BJ (cell line): ENCODE results near the gene COIL. TPM values are rescaled to one million over a fixed set of nuclear protein-coding genes. Genes with fewer than 3 reads are reported as not detected.

ENCODE experiments used
- CTCF ChIA-PET: fragments of 350-600 bp; formaldehyde crosslinking; extraction: SDS; loops from one replicate; lab custom pipeline; 2021; ENCODE audit warnings: antibody characterized with exemption, inconsistent platforms; lab: Yijun Ruan, JAX
- POLR2A ChIA-PET: fragments of 300-600 bp; sonication (Branson Sonifier 250); formaldehyde crosslinking; extraction: SDS; loops from one replicate; lab custom pipeline; 2021; ENCODE audit warnings: antibody characterized with exemption; lab: Charles Lee
- DNase-seq: peaks from one replicate; pipeline ENCODE4 v3.0.0-alpha.2; 2011; ENCODE audit warnings: low read depth
- H3K27me3 ChIP-seq: 2 replicates; pipeline ENCODE4 v1.6.0; 2011; ENCODE audit warnings: low read length; ENCODE audit not compliant: control insufficient read depth, insufficient read depth
- H3K36me3 ChIP-seq: 2 replicates; pipeline ENCODE4 v1.5.1; 2011; ENCODE audit warnings: low read length; ENCODE audit not compliant: control insufficient read depth, insufficient read depth
- H3K4me3 ChIP-seq: 2 replicates; pipeline ENCODE4 v1.5.1; 2011; ENCODE audit warnings: low read depth, mild to moderate bottlenecking, control low read depth, low read length
- polyA plus RNA-seq: library from polyadenylated mRNA; depleted of rRNA; stranded (reverse); fragments of >200 nt; gene quantifications from 2 replicates; pipeline ENCODE4 v1.2.3, GENCODE V29; 2011
- TF ChIP-seq, protein P1 (sequence below): IDR thresholded peaks from 2 replicates; pipeline ENCODE4 v1.5.1; 2011; ENCODE audit warnings: low read depth, mild to moderate bottlenecking, control low read depth, inconsistent platforms, low read length, moderate library complexity; ENCODE audit not compliant: insufficient read depth

The COIL gene
- polyA plus RNA-seq, 1 experiment: 2.8 TPM

GRCh38 chr17:56910509-56911235 is 50.2 kb downstream of the COIL start:
- TF ChIP-seq, protein P1, sequence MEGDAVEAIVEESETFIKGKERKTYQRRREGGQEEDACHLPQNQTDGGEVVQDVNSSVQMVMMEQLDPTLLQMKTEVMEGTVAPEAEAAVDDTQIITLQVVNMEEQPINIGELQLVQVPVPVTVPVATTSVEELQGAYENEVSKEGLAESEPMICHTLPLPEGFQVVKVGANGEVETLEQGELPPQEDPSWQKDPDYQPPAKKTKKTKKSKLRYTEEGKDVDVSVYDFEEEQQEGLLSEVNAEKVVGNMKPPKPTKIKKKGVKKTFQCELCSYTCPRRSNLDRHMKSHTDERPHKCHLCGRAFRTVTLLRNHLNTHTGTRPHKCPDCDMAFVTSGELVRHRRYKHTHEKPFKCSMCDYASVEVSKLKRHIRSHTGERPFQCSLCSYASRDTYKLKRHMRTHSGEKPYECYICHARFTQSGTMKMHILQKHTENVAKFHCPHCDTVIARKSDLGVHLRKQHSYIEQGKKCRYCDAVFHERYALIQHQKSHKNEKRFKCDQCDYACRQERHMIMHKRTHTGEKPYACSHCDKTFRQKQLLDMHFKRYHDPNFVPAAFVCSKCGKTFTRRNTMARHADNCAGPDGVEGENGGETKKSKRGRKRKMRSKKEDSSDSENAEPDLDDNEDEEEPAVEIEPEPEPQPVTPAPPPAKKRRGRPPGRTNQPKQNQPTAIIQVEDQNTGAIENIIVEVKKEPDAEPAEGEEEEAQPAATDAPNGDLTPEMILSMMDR: no peak
- H3K36me3 ChIP-seq: peaks cover 7% of the 10 kb centered on the region
- H3K4me3 ChIP-seq: no peak overlapping the region
- POLR2A ChIA-PET: interaction anchor here (0.9 kb wide), 1 partner anchor 17 kb away, joined by 3 read pairs; no protein-coding TSS in a partner anchor
- DNase-seq: no peak
- no peaks in the 10 kb centered on the region for H3K27me3 ChIP-seq
- CTCF ChIA-PET: interaction anchor here (1.0 to 1.3 kb wide), 2 partner anchors 10 to 29 kb away, joined by 3 read pairs; no protein-coding TSS in a partner anchor

DNA sequence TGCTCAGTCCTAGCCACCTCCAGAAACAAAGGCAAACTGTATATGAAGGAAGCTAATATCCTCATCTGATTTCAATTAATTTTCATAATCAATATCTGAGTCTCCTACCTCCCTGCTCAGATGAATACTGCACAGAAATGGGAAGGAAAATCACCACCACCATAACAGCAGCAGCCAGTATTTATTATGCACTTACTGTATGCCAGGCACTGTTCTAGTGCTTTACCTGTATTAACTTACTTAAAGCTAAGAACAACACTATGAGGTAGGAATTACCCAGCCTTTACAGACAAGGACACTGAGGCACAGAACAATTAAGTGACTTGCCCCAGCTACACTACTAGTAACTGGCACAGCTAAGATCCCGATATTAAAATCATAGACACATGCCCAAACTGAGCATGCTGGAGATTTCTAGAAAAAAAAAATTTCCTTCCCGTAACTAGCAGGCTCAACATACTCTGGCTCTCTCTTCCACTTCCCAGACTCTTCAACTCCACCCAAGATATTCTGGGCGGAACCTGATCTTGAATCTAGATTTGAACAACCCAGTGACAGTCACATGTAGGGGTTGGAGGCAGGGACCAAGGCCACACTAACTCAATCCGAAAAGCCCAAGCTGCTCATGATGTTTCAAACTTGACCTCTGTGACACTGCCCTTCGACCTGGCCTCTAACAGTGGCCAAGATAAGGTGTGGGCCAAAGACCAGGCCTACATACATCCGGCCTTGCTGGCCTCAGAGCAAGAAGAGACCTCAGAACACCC is 50.9 kb downstream of the COIL start:
- H3K36me3 ChIP-seq: peaks cover 7% of the 10 kb centered on the region
- H3K27me3 ChIP-seq: no peaks in the 10 kb centered on the region
- DNase-seq: no peak
- no peak overlapping the region for H3K4me3 ChIP-seq
- ChIA-PET CTCF (interaction anchor here (0.6 to 1.3 kb wide), 3 partner anchors 9 to 915 kb away, joined by 3 read pairs; no protein-coding TSS in a partner anchor), POLR2A (interaction anchor here (0.9 kb wide), 1 partner anchor 16 kb away, joined by 3 read pairs; no protein-coding TSS in a partner anchor)
- TF ChIP-seq, protein P1: no peak

GRCh38 chr17:56908001-56908542 is 52.8 kb downstream of the COIL start:
- no peak for DNase-seq
- ChIA-PET POLR2A (no interaction called here), CTCF (no interaction called here)
- Histone ChIP-seq H3K36me3 (peaks cover 14% of the 10 kb centered on the region), H3K27me3 (no peaks in the 10 kb centered on the region), H3K4me3 (no peak overlapping the region)
- TF ChIP-seq, protein P1: no peak

DNA sequence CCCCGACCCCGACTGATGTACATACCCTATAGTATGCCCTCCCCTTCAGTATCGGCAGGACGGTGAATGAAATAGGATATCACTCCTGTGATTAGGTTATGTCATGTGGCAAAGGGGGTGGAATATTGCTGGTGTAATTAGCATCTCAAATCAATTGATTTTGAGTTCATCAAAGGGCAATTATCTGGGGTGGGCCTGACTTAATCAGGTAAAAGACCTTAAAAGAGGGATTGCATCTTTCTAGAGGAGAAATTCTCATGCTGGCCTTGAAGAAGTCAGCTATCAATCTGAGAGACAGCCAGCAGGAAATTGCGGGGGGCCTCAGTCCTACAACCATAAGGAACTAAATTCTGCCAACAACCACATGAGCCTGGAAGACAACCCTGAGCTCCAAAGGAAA is 57.3 kb downstream of the COIL start:
- H3K27me3 ChIP-seq: no peaks in the 10 kb centered on the region
- no peak overlapping the region for H3K4me3 ChIP-seq
- CTCF ChIA-PET: interaction anchor here (0.9 to 1.4 kb wide), 2 partner anchors 11 to 19 kb away, joined by 3 read pairs; no protein-coding TSS in a partner anchor
- H3K36me3 ChIP-seq: peaks cover 31% of the 10 kb centered on the region
- POLR2A ChIA-PET: no interaction called here
- TF ChIP-seq, protein P1: no peak
- DNase-seq: no peak

DNA sequence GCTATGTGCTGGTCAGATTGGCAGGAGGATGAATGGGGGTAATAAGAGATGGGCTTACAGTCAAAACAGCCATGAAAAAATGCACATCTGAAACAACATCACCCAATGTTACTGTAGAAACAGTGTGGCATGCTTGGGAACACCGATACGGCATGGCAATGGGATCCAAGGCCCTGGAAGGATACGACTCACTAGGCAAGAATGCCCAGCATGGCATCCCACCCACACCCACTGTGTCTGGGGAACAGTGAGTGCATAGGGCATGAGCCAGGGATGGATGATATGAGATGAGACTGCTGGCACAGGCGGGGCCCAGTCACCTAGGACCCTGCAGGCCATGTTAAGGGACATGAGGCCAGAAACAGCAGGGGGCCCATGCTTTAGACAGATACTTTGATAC is 58.5 kb downstream of the COIL start:
- no peak for DNase-seq
- peaks cover 33% of the 10 kb centered on the region for H3K36me3 ChIP-seq
- POLR2A ChIA-PET: no interaction called here

More for the DNA sequence above, 58.5 kb downstream of the COIL start:
- CTCF ChIA-PET: interaction anchor here (1.8 kb wide), 1 partner anchor 12 kb away, joined by 7 read pairs; no protein-coding TSS in a partner anchor
- H3K27me3 ChIP-seq: no peaks in the 10 kb centered on the region
- H3K4me3 ChIP-seq: no peak overlapping the region
- TF ChIP-seq, protein P1: no peak
